ENCODE data around the gene FBXO41.

GRCh38 chr2:73289304-73289703 is 5.0 kb upstream of the FBXO41 start:
- TF ChIP-seq POLR2A (IDR thresholded peaks at IDR 0.05), result no peak
- no peak for TF ChIP-seq CTCF (IDR thresholded peaks at IDR 0.05)
